NK-92 (cell line): ENCODE results near the gene ZNF629.
"Not testable (repeated sequence)": the region's sequence is repeated elsewhere in the genome, so short reads cannot be mapped to it uniquely, and the experiment has no call there.

Experiments
- DNase-seq: peaks from one replicate; lab custom pipeline; 2025; ENCODE audit not compliant: unreplicated experiment; lab: John Stamatoyannopoulos, UW

ZNF629 gene

DNA sequence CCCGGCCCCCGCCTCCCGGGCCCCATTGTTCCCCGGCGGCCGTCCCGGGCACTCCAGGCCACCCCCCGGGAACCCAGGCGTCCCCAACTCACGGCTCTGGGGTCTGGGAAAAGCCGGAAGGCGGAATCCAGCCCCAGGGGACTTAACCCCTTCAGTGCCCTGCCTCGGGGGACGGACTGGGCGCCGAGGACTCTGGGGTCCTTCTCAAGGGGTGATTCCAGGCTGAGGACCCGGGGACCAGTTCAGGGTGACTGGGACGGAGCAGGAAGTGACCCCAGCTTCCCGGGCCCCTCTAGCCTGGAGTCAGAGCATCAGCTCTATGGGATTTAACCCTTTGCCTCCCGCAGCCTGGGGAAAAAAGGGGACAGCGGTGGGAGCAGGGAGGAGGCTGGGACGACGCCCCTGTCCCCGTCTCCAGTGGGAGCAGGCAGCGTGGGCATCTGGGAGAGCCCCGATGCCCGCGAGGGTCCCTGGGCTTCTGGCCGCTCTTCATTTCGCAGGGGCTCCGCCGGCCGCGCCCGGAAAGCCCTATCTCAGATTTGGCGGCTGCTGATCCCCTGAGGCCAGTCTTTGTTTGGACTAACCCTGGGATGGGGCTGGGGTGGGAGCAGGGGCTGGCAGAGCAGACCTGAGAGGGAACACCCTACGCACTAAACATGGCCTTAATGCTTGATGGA is at the start of gene ZNF629:
Gene ZNF629, minus strand, starts transcription at position 270 of the 677 bp plus-strand sequence. CDS start 2,723 bp downstream, outside the sequence.
- DNase-seq, result no peak

DNA sequence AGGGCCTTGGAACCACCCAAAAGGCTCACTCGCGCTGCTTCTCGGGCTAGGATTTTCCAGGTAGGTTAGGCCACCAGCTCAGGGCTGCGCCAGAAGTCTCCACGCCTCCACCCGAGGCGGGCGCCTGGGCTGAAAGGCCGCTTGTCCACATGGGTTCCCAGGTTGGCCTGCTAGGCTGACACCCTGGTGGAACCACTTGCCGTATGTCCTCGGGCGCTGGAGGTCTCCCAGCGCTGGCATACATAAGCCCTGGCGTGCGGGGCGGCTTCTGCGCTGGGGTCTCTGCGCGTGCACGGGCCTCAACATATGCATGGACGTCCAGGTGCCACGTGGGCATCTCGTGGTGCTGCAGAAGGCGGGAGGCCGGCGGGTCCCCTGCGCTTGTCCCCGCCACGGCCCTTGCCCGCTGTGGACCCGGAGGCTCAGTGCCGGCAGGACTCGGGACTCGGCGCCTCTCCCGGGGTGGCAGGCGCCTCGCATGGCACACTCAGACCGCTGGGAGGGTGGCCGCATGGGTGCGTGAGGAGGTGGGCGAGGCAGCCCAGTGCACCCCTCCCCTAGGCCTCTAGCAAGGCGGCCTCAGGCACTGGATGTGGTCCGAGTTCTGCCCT is 47.2 kb upstream of the ZNF629 start:
- DNase-seq, result no peak

GRCh38 chr16:30830072-30830417 is 43.0 kb upstream of the ZNF629 start:
- no peak for DNase-seq

DNA sequence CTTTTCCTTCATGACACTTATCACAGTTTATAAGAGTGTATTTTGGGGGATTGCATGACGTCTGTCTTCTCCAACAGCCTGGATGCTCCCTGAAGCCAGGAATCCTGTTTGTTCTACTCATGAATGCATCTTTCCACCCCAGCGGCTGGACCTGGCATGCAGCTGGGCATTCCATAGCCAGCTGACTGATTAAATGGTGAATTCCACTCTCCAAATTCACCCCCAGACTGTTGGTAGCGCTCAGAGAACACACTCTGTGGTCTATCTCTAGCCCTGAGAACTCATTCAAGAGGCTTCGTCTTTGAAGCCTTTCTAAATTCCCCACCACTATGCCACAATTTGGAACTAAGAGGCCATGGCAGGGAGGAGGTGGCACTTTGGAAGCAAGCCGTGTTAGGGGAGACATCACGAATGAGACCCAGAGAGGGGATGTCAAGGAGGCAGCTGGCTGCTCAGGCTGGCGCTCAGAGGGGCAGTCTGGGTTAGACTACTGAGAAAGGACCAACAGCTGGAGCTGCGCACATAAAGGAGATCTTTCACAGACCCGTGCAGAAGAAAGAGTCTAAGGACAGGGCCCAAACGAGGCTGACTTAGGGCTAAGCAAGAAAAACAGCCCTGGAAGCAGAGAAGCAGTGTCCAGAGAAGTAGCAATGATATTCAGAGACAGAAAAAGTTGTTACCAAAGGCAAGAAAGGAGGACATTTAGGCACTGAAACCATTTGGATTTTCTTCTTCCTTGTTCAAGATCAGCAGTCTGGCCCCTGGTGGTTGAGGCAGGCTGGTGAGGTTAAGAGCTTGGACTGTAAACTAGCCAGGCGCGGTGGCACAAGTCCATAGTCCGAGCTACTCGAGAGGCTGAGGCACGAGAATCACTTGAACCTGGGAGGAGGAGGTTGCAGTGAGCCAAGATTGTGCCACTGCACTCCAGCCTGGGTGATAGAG is 42.4 kb upstream of the ZNF629 start:
- DNase-seq, result no peak

GRCh38 chr16:30821891-30822290 is 34.9 kb upstream of the ZNF629 start:
- no peak for DNase-seq

DNA sequence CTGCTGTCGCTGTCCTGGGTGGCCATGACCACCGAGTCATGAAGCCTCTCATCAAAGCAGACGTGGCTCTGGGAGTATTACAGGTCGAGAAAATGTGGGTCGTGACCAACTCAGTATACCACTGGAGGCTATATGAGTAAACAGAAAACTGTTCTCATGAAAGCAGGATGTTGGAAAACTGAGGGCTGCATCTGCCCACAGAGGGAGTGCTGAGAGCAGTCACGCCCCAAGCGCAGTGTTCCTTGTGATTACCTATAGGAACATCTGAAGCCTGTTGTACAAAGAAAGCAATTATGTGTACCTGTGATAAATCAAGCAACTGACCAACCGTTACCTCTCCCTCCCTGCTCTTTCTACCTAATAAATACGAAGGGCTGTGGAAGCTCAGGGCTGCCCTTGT is 34.4 kb upstream of the ZNF629 start:
- not testable (repeated sequence) for DNase-seq

GRCh38 chr16:30820952-30821421 is 34.0 kb upstream of the ZNF629 start:
- DNase-seq, result no peak

- no peak for DNase-seq
Observed at GRCh38 chr16:30816769-30817168, 29.8 kb upstream of the ZNF629 start.

DNA sequence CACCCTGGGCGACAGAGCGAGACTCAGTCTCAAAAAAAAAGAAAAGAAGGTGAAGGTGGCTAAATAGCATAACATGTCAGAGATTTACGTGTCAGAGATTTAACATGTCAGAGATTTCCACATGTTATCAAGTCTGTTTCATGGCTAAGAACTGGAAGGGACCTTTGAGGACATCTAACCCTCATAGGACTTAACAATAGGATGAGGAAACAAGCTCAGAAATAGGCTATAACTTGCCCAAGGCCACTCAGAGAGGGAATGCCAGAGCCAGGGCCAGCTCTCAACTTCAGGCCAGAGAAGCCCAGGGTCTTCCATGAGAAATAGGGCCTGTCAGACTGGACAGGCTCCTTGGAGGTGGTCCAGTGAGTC is 26.8 kb upstream of the ZNF629 start:
- no peak for DNase-seq

DNA sequence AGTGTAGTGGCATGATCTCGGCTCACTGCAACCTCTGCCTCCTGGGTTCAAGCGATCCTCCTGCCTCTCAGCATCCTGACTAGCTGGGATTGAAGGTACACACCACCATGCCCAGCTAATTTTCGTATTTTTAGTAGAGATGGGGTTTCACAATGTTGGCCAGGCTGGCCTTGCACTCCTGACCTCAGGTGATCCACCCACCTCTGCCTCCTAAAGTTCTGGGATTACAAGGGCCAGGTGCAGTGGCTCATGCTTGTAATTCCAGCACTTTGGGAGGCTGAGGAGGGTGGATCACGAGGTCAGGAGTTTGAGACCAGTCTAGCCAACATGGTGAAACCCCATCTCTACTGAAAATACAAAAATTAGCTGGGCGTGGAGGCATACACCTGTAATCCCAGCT is 22.7 kb upstream of the ZNF629 start:
- DNase-seq, result not testable (repeated sequence)

- DNase-seq, result not testable (repeated sequence)
Observed at GRCh38 chr16:30808890-30809426, 22.0 kb upstream of the ZNF629 start.

GRCh38 chr16:30808146-30808545 is 21.1 kb upstream of the ZNF629 start:
- no peak for DNase-seq

- DNase-seq, result no peak
Observed at GRCh38 chr16:30805370-30806169, 18.6 kb upstream of the ZNF629 start.

GRCh38 chr16:30805056-30805369 is 18.0 kb upstream of the ZNF629 start:
- no peak for DNase-seq

DNA sequence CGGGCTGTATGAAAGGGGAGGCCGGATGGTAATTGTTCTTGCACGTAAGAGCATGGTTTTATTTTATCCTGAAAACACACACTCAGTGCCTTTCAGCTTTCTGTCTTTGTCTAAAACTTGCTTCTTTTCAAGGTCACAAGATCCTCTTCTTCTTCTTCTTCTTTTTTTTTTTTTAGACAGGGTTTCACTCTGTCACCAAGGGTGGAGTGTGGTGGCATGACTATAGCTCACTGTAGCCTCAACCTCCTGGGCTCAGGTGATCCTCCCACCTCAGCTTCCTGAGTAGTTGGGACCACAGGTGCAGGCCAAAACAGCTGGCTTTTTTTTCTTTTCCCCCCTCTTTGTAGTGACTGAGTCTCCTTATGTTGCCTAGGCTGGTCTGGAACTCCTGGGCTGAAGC is 15.9 kb upstream of the ZNF629 start:
- DNase-seq, result no peak

- no peak for DNase-seq
Observed at GRCh38 chr16:30797670-30798309, 10.8 kb upstream of the ZNF629 start.

GRCh38 chr16:30794634-30795033 is 7.6 kb upstream of the ZNF629 start:
- DNase-seq, result no peak

GRCh38 chr16:30793508-30794069 is 6.6 kb upstream of the ZNF629 start:
- no peak for DNase-seq

- no peak for DNase-seq
Observed at GRCh38 chr16:30787613-30788378, 791 bp upstream of the ZNF629 start.
